Heart right ventricle (tissue), 16 donors: Measurements from ENCODE around the gene NIP7. TPM values are rescaled to one million over a fixed set of nuclear protein-coding genes. Genes with fewer than 3 reads are reported as not detected.

ENCODE experiments used
- ATAC-seq, 8 donors: fragments of 200-7000 bp; cut with Tn5 transposase; one replicate each; pipeline ENCODE4 v1.9.1; 2020; ENCODE audit warnings: mild to moderate bottlenecking in 8 of 8, moderate library complexity in 8 of 8, moderate number of reproducible peaks in 1 of 8
- DNase-seq, 2 donors: peaks; one replicate each; pipeline ENCODE4 v3.0.0-alpha.2; 2020
- H3K27ac ChIP-seq, 10 donors: fragments of 200-600 bp; sonication (generic) in 2 of 10; one replicate each; pipeline versions ENCODE4 v1.5.0 to v1.8.0; 2020 to 2022; ENCODE audit warnings: mild to moderate bottlenecking in 3 of 10
- H3K27me3 ChIP-seq, 7 donors: fragments of 200-600 bp; one replicate each; pipeline ENCODE4 v1.8.0; 2021 to 2022; ENCODE audit warnings: mild to moderate bottlenecking in 2 of 7
- H3K36me3 ChIP-seq, 9 donors: fragments of 200-600 bp; sonication (generic) in 1 of 9; one replicate each; pipeline versions ENCODE4 v1.5.0 to v1.8.0; 2020 to 2022; ENCODE audit warnings: mild to moderate bottlenecking in 2 of 9
- H3K4me1 ChIP-seq, 9 donors: fragments of 200-600 bp; sonication (generic) in 1 of 9; one replicate each; pipeline versions ENCODE4 v1.5.0 to v1.8.0; 2020 to 2022; ENCODE audit warnings: mild to moderate bottlenecking in 4 of 9
- H3K4me3 ChIP-seq, 10 donors: fragments of 200-600 bp; sonication (generic) in 2 of 10; one replicate each; pipeline versions ENCODE4 v1.5.0 to v1.8.0; 2020 to 2022; ENCODE audit warnings: mild to moderate bottlenecking in 7 of 10, moderate library complexity in 2 of 10
- H3K9me3 ChIP-seq, 11 donors: fragments of 200-600 bp in 10 of 11; sonication (generic) in 2 of 11; one replicate each; pipeline versions ENCODE4 v1.5.0 to v1.8.0; 2013 to 2022; ENCODE audit warnings: mild to moderate bottlenecking in 2 of 11, control low read depth in 1 of 11, moderate library complexity in 1 of 11
- CTCF ChIP-seq, 9 donors: fragments of 200-600 bp; sonication (generic) in 2 of 9; IDR thresholded peaks; one replicate each; pipeline versions ENCODE4 v1.5.0 to v1.8.0; 2021 to 2022; ENCODE audit warnings: antibody characterized with exemption in 9 of 9, mild to moderate bottlenecking in 5 of 9, moderate library complexity in 1 of 9
- WGBS, 2 donors: extraction: QIAGEN DNeasy Blood & Tissue Kit; methylation state at CpG; one replicate each; pipeline ENCODE4 v1.1.7; 2013; ENCODE audit warnings: inconsistent platforms in 1 of 2; 5-methylcytosine and 5-hydroxymethylcytosine counted together
- intact Hi-C, 10 donors: fragments of 100-400 bp; cut with DNase I; formaldehyde crosslinking; loops; one replicate each; pipeline versions ENCODE4 v1.11.1 to v1.14.2; 2022
- polyA plus RNA-seq, 2 donors: library from polyadenylated mRNA; stranded (reverse); fragments of 200-250 nt; gene quantifications; one replicate each; pipeline ENCODE4 v1.2.3, GENCODE V29; 2013
- total RNA-seq, 10 donors: library from RNA; stranded (reverse); fragmentation: NEBNext Ultra II Directional in 3 of 10; extraction: Animal tissue kit (Norgen Biotek cat#: 25700) in 3 of 10; gene quantifications; one replicate each; pipeline versions ENCODE4 v1.2.1 to v1.2.4, GENCODE V29; 2021 to 2023
- donor health status: Arrhythmogenic right ventricular cardiomyopathy.
- donor health status: ischemic (EF 13 %, LVEDD 7.1; RV severe dilation, severe dysfunction).
- donor health status: healthy with polysubstance abuse.
- donor health status: DM: no; HTN: yes; CAD: no.
- donor health status: DM: no; HTN: no; CAD: no.
- donor health status: ischemic (EF 25% LVEDD 6.9; RV normal size, moderate dysfunction).
- donor health status: ischemic (EF 25% LVEDD 5.7; RV mildly dilated, moderate dysfunction).
- donor health status: healthy.
- donor health status: DM: yes; HTN: yes; CAD: no.
- donor health status: Ischemic cardiomyopathy.
- donor health status: ischemic (EF 35%, LVEDD 5.7; RV mildly dilated, moderate dysfunction).
- donor health status: nonischemic (EF 11% LVEDD 7.7; RV severe dilation, severe dysfunction).
- donor health status: DM: yes; HTN: yes; CAD: no.
- donor health status: PGD.
- donor health status: ischemic (EF 29% LVEDD 5.4; RV normal size, mild dysfunction).
- donor health status: nonischemic (EF 23%, LVEDD 6.1; RV moderate dilation, normal function).

The NIP7 gene
- total and polyA plus RNA-seq, 12 donors = 6.1 to 15.8 (median 8.0) TPM

- 16 to 20% methylated on average over 46 of the region's 46 CpGs for WGBS, 2 donors
Measured at GRCh38 chr16:69338557-69339288, 849 bp upstream of the NIP7 start.

GRCh38 chr16:69340095-69340644 is 598 bp downstream of the NIP7 start:
- ATAC-seq (no peak), DNase-seq (peak in 1 of 2 donors; percentile 18)
- peak overlapping the region in 9 of 10 donors; percentile 85 to 94 (median 89) for H3K27ac ChIP-seq
- H3K27me3 ChIP-seq = no peaks in the 10 kb centered on the region
- TF ChIP-seq CTCF (IDR thresholded peaks at IDR 0.05) = no peak
- no peaks in the 10 kb centered on the region for H3K9me3 ChIP-seq
- H3K4me1 ChIP-seq = peaks cover 0 to 38% (median 28%) of the 10 kb centered on the region in 9 donors
- H3K36me3 ChIP-seq = peaks cover 0 to 64% (median 31%) of the 10 kb centered on the region in 9 donors
- H3K4me3 ChIP-seq = peak overlapping the region; percentile 69 to 97 (median 80)
- 8% methylated on average over 16 of the region's 16 CpGs for WGBS, 2 donors
- intact Hi-C loops = no loop called here

More at GRCh38 chr16:69338557-69339288, 849 bp upstream of the NIP7 start:
- intact Hi-C loops = loop anchor here in 2 of 10 donors (1.0 to 2.0 kb wide), 2 partner anchors 27 to 28 kb away; partner anchors contain the start of gene VPS4A (in 2 of the 2)
- no peak for ATAC-seq
- no peaks in the 10 kb centered on the region for H3K27me3 ChIP-seq
- DNase-seq = no peak
- no peaks in the 10 kb centered on the region for H3K9me3 ChIP-seq
- H3K4me3 ChIP-seq = peak overlapping the region; percentile 69 to 97 (median 80)
- peak overlapping the region; percentile 42 to 94 (median 88) for H3K27ac ChIP-seq
- TF ChIP-seq CTCF (IDR thresholded peaks at IDR 0.05) = no peak
- peaks cover 0 to 64% (median 46%) of the 10 kb centered on the region in 9 donors for H3K36me3 ChIP-seq
- peaks cover 0 to 38% (median 29%) of the 10 kb centered on the region in 9 donors for H3K4me1 ChIP-seq

- no peak for TF ChIP-seq CTCF (IDR thresholded peaks at IDR 0.05)
- intact Hi-C loops = no loop called here
- no peak overlapping the region for H3K27ac ChIP-seq
- H3K4me3 ChIP-seq = no peak overlapping the region
- DNase-seq (no peak), ATAC-seq (no peak)
- 97 to 98% methylated on average over 5 of the region's 5 CpGs for WGBS, 2 donors
- H3K4me1 ChIP-seq = peaks cover 0 to 27% (median 11%) of the 10 kb centered on the region in 9 donors
- peaks cover 0 to 65% (median 20%) of the 10 kb centered on the region in 9 donors for H3K36me3 ChIP-seq
- H3K27me3 ChIP-seq = no peaks in the 10 kb centered on the region
- no peaks in the 10 kb centered on the region for H3K9me3 ChIP-seq
Measured at GRCh38 chr16:69344171-69344570, 4.6 kb downstream of the NIP7 start.

- no peak for TF ChIP-seq CTCF (IDR thresholded peaks at IDR 0.05)
- DNase-seq (no peak), ATAC-seq (no peak)
- peaks cover 0 to 77% (median 20%) of the 10 kb centered on the region in 9 donors for H3K36me3 ChIP-seq
- H3K4me1 ChIP-seq = peaks cover 0 to 17% (median under 1%) of the 10 kb centered on the region in 9 donors
- no peak overlapping the region for H3K4me3 ChIP-seq
- no peak overlapping the region for H3K27ac ChIP-seq
- no peaks in the 10 kb centered on the region for H3K27me3 ChIP-seq
- 84 to 88% methylated on average over 4 of the region's 4 CpGs for WGBS, 2 donors
- intact Hi-C loops = no loop called here
- no peaks in the 10 kb centered on the region for H3K9me3 ChIP-seq
Measured at GRCh38 chr16:69345923-69346322, 6.4 kb downstream of the NIP7 start.
